Caco-2 (cell line): Measurements from ENCODE around the gene CLMP. TPM values are rescaled to one million over a fixed set of nuclear protein-coding genes. Genes with fewer than 3 reads are reported as not detected.

Experiments
- BruUV-seq: library from RNA; stranded (reverse); fragments of 400-500 nt; replicated peaks from 2 replicates; lab custom pipeline; 2021; lab: Mats Ljungman, UMichigan
- CTCF ChIA-PET: fragments of 300-600 bp; sonication (Branson Sonifier 250); formaldehyde crosslinking; loops from one replicate; lab custom pipeline; 2022; ENCODE audit warnings: antibody characterized with exemption; lab: Charles Lee
- POLR2A ChIA-PET: fragments of 300-600 bp; sonication (Branson Sonifier 250); formaldehyde crosslinking; loops from one replicate; lab custom pipeline; 2022; ENCODE audit warnings: antibody characterized with exemption; lab: Charles Lee
- DNase-seq, 2 experiments: peaks; one replicate each; pipeline versions ENCODE4 v3.0.0 to v3.0.0-alpha.2; 2020 to 2022
- H3K27me3 ChIP-seq: replicated peaks from 2 replicates; pipeline ENCODE4 v1.6.0; 2011; ENCODE audit warnings: low read length; ENCODE audit not compliant: control insufficient read depth, insufficient read depth
- H3K36me3 ChIP-seq: 2 replicates; pipeline ENCODE4 v1.5.1; 2011; ENCODE audit warnings: low read length; ENCODE audit not compliant: control insufficient read depth, insufficient read depth
- H3K4me1 ChIP-seq: fragments of 250-450 bp; sonication (Bioruptor Pico); 2 replicates; pipeline ENCODE4 v1.5.1; 2020; ENCODE audit warnings: mild to moderate bottlenecking
- H3K4me3 ChIP-seq: 2 replicates; pipeline ENCODE4 v1.5.1; 2011; ENCODE audit warnings: low read depth, mild to moderate bottlenecking, control low read depth, low read length
- H3K9me3 ChIP-seq: fragments of 250-450 bp; sonication (Bioruptor Pico); 2 replicates; pipeline ENCODE4 v1.5.1; 2020; ENCODE audit warnings: mild to moderate bottlenecking, moderate library complexity
- H3K27ac Mint-ChIP-seq: one replicate; pipeline ENCODE4 v1.8.0; 2022; ENCODE audit warnings: mixed read lengths; ENCODE audit not compliant: unreplicated experiment
- H3K27me3 Mint-ChIP-seq: one replicate; pipeline ENCODE4 v1.8.0; 2022; ENCODE audit warnings: mixed read lengths; ENCODE audit not compliant: insufficient read depth, unreplicated experiment
- H3K36me3 Mint-ChIP-seq: one replicate; pipeline ENCODE4 v1.8.0; 2022; ENCODE audit warnings: mild to moderate bottlenecking, mixed read lengths; ENCODE audit not compliant: insufficient read depth, unreplicated experiment
- H3K4me1 Mint-ChIP-seq: one replicate; pipeline ENCODE4 v1.8.0; 2022; ENCODE audit warnings: low read depth, mixed read lengths; ENCODE audit not compliant: unreplicated experiment
- H3K4me3 Mint-ChIP-seq: one replicate; pipeline ENCODE4 v1.8.0; 2022; ENCODE audit warnings: mild to moderate bottlenecking, moderate library complexity, mixed read lengths; ENCODE audit not compliant: unreplicated experiment
- H3K9me3 Mint-ChIP-seq: one replicate; pipeline ENCODE4 v1.8.0; 2022; ENCODE audit warnings: mixed read lengths; ENCODE audit not compliant: unreplicated experiment
- intact Hi-C: fragments of 100-400 bp; cut with micrococcal nuclease; formaldehyde crosslinking; loops from one replicate; pipeline ENCODE4 v1.10.0; 2022; ENCODE audit not compliant: unreplicated experiment
- total RNA-seq: library from RNA; stranded (reverse); gene quantifications from 2 replicates; pipeline ENCODE4 v1.2.3, GENCODE V29; 2022
- TF ChIP-seq, protein P1 (sequence below), 2 experiments: fragments of 200-600 bp in 1 of 2; IDR thresholded peaks; 1 replicate in 1 of 2; 2 replicates in 1 of 2; pipeline versions ENCODE4 v1.5.1 to v1.8.0; 2011 to 2022; ENCODE audit warnings: antibody characterized with exemption in 1 of 2, control low read depth in 1 of 2, inconsistent platforms in 1 of 2, low read depth in 1 of 2, low read length in 1 of 2, mild to moderate bottlenecking in 1 of 2, moderate library complexity in 1 of 2; ENCODE audit not compliant: insufficient read depth in 1 of 2, severe bottlenecking in 1 of 2, unreplicated experiment in 1 of 2

CLMP gene
- total RNA-seq, 1 experiment from 2014 or later, result 58.9 TPM

DNA sequence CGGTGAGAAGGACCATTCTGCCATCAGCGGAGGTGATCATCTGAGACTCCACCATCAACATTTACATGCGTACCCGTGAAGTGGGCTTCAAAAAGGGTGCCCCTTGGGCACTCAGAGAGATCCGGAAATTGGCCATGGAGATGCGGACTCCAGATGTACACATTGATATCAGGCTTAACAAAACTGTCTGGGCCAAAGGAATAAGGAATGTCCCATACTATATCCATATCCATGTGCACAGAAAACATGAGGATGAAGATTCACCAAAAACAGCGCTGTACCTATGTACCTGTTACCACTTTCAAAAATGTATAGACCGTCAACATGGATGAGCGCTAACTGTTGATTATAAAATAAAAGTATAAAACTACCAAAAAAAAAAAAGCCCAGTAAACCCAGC lies 143.9 kb downstream of the CLMP start:
- ChIA-PET CTCF (no interaction called here), POLR2A (interaction anchor here (1.2 kb wide), 1 partner anchor 11 kb away, joined by 7 read pairs; the partner anchor contains the start of gene HSPA8)
- TF ChIP-seq, protein P1, sequence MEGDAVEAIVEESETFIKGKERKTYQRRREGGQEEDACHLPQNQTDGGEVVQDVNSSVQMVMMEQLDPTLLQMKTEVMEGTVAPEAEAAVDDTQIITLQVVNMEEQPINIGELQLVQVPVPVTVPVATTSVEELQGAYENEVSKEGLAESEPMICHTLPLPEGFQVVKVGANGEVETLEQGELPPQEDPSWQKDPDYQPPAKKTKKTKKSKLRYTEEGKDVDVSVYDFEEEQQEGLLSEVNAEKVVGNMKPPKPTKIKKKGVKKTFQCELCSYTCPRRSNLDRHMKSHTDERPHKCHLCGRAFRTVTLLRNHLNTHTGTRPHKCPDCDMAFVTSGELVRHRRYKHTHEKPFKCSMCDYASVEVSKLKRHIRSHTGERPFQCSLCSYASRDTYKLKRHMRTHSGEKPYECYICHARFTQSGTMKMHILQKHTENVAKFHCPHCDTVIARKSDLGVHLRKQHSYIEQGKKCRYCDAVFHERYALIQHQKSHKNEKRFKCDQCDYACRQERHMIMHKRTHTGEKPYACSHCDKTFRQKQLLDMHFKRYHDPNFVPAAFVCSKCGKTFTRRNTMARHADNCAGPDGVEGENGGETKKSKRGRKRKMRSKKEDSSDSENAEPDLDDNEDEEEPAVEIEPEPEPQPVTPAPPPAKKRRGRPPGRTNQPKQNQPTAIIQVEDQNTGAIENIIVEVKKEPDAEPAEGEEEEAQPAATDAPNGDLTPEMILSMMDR (IDR thresholded peaks at IDR 0.05; ENCODE audit: insufficient read depth in 1 of 2, low read depth in 1 of 2, low read length in 1 of 2, severe bottlenecking in 1 of 2, unreplicated experiment in 1 of 2), result no peak
- no peak for DNase-seq
- no peak overlapping the region for H3K4me3 Mint-ChIP-seq
- peaks cover 48% of the 10 kb centered on the region for H3K36me3 Mint-ChIP-seq
- H3K4me1 Mint-ChIP-seq, result no peaks in the 10 kb centered on the region
- H3K4me3 ChIP-seq, result no peak overlapping the region
- no peaks in the 10 kb centered on the region for H3K27me3 Mint-ChIP-seq
- no TSS peak for BruUV-seq
- H3K27me3 ChIP-seq, result no peaks in the 10 kb centered on the region
- no peak overlapping the region for H3K27ac Mint-ChIP-seq
- H3K36me3 ChIP-seq, result peaks cover 10% of the 10 kb centered on the region; the same call in 1 of the 2 replicates
- intact Hi-C loops, result no loop called here
- no peaks in the 10 kb centered on the region for H3K9me3 Mint-ChIP-seq
- no peaks in the 10 kb centered on the region for H3K4me1 ChIP-seq
- H3K9me3 ChIP-seq, result no peaks in the 10 kb centered on the region

DNA sequence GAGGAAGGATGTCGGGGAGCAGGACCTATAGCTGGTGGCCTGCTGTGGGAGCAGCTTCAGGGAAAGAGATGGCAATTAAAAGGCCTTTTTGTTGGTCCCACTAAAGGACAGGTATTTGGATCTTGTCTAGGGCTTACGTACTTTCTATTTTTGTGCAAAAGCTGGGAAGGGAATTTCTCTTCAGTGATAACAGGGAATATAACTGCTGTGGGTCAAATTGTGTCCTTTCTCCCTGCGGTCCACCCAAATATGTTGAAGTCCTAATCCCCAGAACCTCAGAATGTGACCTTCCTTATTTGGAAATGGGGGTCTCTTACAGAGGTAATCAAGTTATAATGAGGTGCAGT lies 147.1 kb downstream of the CLMP start:
- Mint-ChIP-seq H3K4me3 (no peak overlapping the region), H3K36me3 (peaks cover 16% of the 10 kb centered on the region), H3K27me3 (no peaks in the 10 kb centered on the region), H3K27ac (no peak overlapping the region), H3K4me1 (no peaks in the 10 kb centered on the region), H3K9me3 (no peaks in the 10 kb centered on the region)
- no peak overlapping the region for H3K4me3 ChIP-seq
- H3K27me3 ChIP-seq, result no peaks in the 10 kb centered on the region
- CTCF ChIA-PET, result interaction anchor here (1.1 kb wide), 2 partner anchors 14 to 27 kb away, joined by 4 to 5 read pairs; partner anchors contain the start of gene HSPA8
- DNase-seq, result no peak
- POLR2A ChIA-PET, result interaction anchor here (1.6 kb wide), 1 partner anchor 14 kb away, joined by 13 read pairs; the partner anchor contains the start of gene HSPA8
- no peaks in the 10 kb centered on the region; the same call in 1 of the 2 replicates for H3K36me3 ChIP-seq
- intact Hi-C loops, result no loop called here
- H3K9me3 ChIP-seq, result no peaks in the 10 kb centered on the region
- TF ChIP-seq, protein P1 (IDR thresholded peaks at IDR 0.05; ENCODE audit: insufficient read depth in 1 of 2, low read depth in 1 of 2, low read length in 1 of 2, severe bottlenecking in 1 of 2, unreplicated experiment in 1 of 2), result no peak
- no peaks in the 10 kb centered on the region for H3K4me1 ChIP-seq
- no TSS peak for BruUV-seq

DNA sequence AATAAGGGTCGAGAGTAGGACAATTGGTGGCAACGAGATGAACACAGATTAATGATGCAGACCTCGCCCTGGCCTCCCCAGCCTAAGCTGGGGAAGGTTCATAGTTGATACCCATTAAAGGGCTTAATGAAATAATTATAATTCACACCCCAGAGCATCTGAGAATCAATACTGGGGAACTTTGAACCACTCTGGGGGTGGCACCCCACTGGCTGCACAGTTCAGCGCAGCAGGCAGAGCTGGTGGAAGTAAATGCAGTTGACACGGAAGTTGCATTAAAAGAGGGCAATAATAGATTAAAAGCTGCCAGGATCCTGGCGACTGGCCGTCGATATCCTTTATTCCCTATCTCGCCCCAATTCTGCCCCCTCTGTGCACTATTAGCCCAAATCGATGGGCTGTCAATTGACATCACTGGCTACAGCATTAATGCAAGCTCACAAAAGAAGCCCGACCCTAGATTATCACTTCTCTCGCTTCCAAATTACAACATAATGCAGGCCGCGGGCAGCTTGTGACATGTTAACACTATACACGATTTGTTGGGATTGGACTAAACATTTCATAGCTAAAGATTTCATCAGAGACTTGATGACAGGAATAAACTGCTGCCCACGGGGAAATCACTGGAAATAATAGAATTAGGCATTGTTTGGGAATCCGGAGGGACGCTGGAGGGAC lies 147.6 kb downstream of the CLMP start:
- TF ChIP-seq, protein P1 (IDR thresholded peaks at IDR 0.05; ENCODE audit: insufficient read depth in 1 of 2, low read depth in 1 of 2, low read length in 1 of 2, severe bottlenecking in 1 of 2, unreplicated experiment in 1 of 2), result no peak

More for the DNA sequence above, 147.6 kb downstream of the CLMP start:
- ChIA-PET POLR2A (interaction anchor here (1.6 kb wide), 1 partner anchor 15 kb away, joined by 13 read pairs; the partner anchor contains the start of gene HSPA8), CTCF (interaction anchor here (0.6 to 1.1 kb wide), 2 partner anchors 9 to 15 kb away, joined by 3 to 4 read pairs; partner anchors contain the start of gene HSPA8)
- no peak overlapping the region for H3K4me3 ChIP-seq
- Mint-ChIP-seq H3K4me1 (no peaks in the 10 kb centered on the region), H3K27me3 (no peaks in the 10 kb centered on the region), H3K4me3 (no peak overlapping the region), H3K9me3 (no peaks in the 10 kb centered on the region), H3K27ac (no peak overlapping the region), H3K36me3 (peaks cover 16% of the 10 kb centered on the region)
- intact Hi-C loops, result no loop called here
- H3K4me1 ChIP-seq, result no peaks in the 10 kb centered on the region
- H3K36me3 ChIP-seq, result no peaks in the 10 kb centered on the region
- no peak for DNase-seq
- H3K9me3 ChIP-seq, result no peaks in the 10 kb centered on the region
- no TSS peak for BruUV-seq
- H3K27me3 ChIP-seq, result no peaks in the 10 kb centered on the region
